Esophagus muscularis mucosa (tissue), 4 donors: ENCODE data around the gene MYO1E. TPM values are rescaled to one million over a fixed set of nuclear protein-coding genes. Genes with fewer than 3 reads are reported as not detected.

Experiments
- DNase-seq: peaks from one replicate; pipeline ENCODE4 v3.0.0-alpha.2; 2017; ENCODE audit errors: extremely low spot score
- H3K27ac ChIP-seq, 4 donors: fragments of 200-600 bp; sonication (generic); replicated peaks in 1 of 4; 1 replicate in 3 of 4; 2 replicates in 1 of 4; pipeline ENCODE4 v1.5.1; 2016 to 2019; ENCODE audit warnings: mild to moderate bottlenecking in 1 of 4
- H3K27me3 ChIP-seq, 4 donors: fragments of 200-600 bp; sonication (generic); one replicate each; pipeline versions ENCODE4 v1.5.1 to v1.6.0; 2016 to 2019
- H3K36me3 ChIP-seq, 4 donors: fragments of 200-600 bp; sonication (generic); one replicate each; pipeline ENCODE4 v1.5.1; 2016 to 2019
- H3K4me1 ChIP-seq, 4 donors: fragments of 200-600 bp; sonication (generic); one replicate each; pipeline ENCODE4 v1.5.1; 2016 to 2019
- H3K4me3 ChIP-seq, 4 donors: fragments of 200-600 bp; sonication (generic); 1 replicate in 2 of 4; 2 replicates in 2 of 4; pipeline ENCODE4 v1.5.1; 2016 to 2019; ENCODE audit warnings: mild to moderate bottlenecking in 4 of 4, moderate library complexity in 1 of 4
- H3K9me3 ChIP-seq, 4 donors: fragments of 200-600 bp; sonication (generic); 1 replicate in 3 of 4; 2 replicates in 1 of 4; pipeline ENCODE4 v1.5.1; 2016 to 2019
- EP300 ChIP-seq: sonication (generic); formaldehyde crosslinking; IDR thresholded peaks from one replicate; pipeline ENCODE4 v1.6.1; 2017; ENCODE audit warnings: antibody characterized with exemption
- POLR2A ChIP-seq: fragments of 450-650 bp; IDR thresholded peaks from one replicate; pipeline ENCODE4 v1.6.1; 2017; ENCODE audit warnings: antibody characterized with exemption, moderate library complexity, mild to moderate bottlenecking, low read depth
- POLR2AphosphoS5 ChIP-seq, 2 donors: sonication (generic); formaldehyde crosslinking; IDR thresholded peaks; one replicate each; pipeline ENCODE4 v1.6.1; 2017; ENCODE audit warnings: antibody characterized with exemption in 2 of 2
- WGBS: methylation state at CpG from one replicate; pipeline ENCODE4 v1.1.5; 2018; 5-methylcytosine and 5-hydroxymethylcytosine counted together
- intact Hi-C: fragments of 100-400 bp; cut with DNase I; formaldehyde crosslinking; loops from one replicate; pipeline ENCODE4 v1.15.1; 2023
- total RNA-seq, 4 donors: library from RNA; depleted of rRNA; stranded (reverse); fragments of >200 nt; gene quantifications; one replicate each; pipeline versions ENCODE4 v1.1.0 to v1.2.1, GENCODE V29; 2016
- TF ChIP-seq, protein P1 (sequence below), 3 experiments: fragments of 200-600 bp in 2 of 3; fragments of 450-650 bp in 1 of 3; sonication (generic) in 2 of 3; IDR thresholded peaks; one replicate each; pipeline ENCODE4 v1.5.1; 2017 to 2019; ENCODE audit warnings: antibody characterized with exemption in 3 of 3, mild to moderate bottlenecking in 2 of 3, moderate library complexity in 1 of 3

MYO1E gene
- total RNA-seq, 4 donors from 2014 or later: 32.7 to 39.9 (median 37.6) TPM

DNA sequence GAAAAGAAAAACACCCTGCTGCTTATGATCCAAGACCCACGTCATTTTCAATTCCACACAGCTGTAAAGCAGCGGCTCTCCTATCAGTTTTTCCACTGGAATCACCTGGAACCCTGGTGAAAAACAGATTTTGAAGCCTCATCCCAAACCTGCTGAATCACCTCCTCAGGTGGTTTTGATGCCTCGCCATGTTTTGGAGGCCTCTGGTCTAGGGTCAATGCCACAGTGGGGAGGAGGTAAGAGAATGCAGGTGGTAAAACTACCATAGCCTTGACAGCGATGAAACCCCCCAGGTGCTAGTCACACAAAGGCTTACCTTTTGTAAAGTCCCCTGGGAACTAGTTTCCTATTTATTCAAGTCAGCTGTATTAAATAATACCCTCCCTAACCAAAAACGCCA is 24.8 kb downstream of the MYO1E start:
- WGBS: 93% methylated on average over 5 of the region's 5 CpGs
- H3K27me3 ChIP-seq: no peaks in the 10 kb centered on the region
- peaks cover 23 to 35% (median 32%) of the 10 kb centered on the region in 4 donors for H3K4me1 ChIP-seq
- no peak overlapping the region for H3K27ac ChIP-seq
- no peaks in the 10 kb centered on the region for H3K36me3 ChIP-seq
- no peaks in the 10 kb centered on the region for H3K9me3 ChIP-seq
- TF ChIP-seq, protein P1, sequence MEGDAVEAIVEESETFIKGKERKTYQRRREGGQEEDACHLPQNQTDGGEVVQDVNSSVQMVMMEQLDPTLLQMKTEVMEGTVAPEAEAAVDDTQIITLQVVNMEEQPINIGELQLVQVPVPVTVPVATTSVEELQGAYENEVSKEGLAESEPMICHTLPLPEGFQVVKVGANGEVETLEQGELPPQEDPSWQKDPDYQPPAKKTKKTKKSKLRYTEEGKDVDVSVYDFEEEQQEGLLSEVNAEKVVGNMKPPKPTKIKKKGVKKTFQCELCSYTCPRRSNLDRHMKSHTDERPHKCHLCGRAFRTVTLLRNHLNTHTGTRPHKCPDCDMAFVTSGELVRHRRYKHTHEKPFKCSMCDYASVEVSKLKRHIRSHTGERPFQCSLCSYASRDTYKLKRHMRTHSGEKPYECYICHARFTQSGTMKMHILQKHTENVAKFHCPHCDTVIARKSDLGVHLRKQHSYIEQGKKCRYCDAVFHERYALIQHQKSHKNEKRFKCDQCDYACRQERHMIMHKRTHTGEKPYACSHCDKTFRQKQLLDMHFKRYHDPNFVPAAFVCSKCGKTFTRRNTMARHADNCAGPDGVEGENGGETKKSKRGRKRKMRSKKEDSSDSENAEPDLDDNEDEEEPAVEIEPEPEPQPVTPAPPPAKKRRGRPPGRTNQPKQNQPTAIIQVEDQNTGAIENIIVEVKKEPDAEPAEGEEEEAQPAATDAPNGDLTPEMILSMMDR (IDR thresholded peaks at IDR 0.05): no peak
- TF ChIP-seq EP300 (no peak), POLR2A (no peak), POLR2AphosphoS5 (IDR thresholded peaks at IDR 0.05) (no peak)
- no peak for DNase-seq
- H3K4me3 ChIP-seq: no peak overlapping the region
- intact Hi-C loops: no loop called here

DNA sequence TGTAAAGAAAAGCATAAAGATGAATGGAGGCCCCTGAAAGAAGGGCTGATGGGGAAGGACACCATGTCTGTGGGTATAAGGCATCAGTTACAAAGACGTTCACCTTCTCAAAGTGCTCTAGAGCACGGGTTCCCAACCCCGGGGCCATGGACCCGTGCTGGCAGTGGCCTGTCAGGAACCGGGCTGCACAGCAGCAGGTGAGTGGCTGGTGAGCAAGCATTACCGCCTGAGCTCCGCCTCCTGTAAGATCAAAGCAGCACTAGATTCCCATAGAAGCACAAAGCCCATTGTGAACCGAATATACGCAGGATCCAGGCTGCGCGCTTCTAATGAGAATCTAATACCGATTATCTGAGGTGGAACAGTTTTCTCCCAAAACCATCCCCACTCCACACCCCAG is 25.7 kb downstream of the MYO1E start:
- intact Hi-C loops: no loop called here
- Histone ChIP-seq H3K27me3 (no peaks in the 10 kb centered on the region), H3K9me3 (no peaks in the 10 kb centered on the region), H3K4me1 (peaks cover 23 to 29% (median 24%) of the 10 kb centered on the region in 4 donors), H3K36me3 (no peaks in the 10 kb centered on the region), H3K27ac (no peak overlapping the region), H3K4me3 (no peak overlapping the region)
- no peak for DNase-seq
- TF ChIP-seq POLR2A (no peak), POLR2AphosphoS5 (IDR thresholded peaks at IDR 0.05) (no peak), EP300 (no peak)
- TF ChIP-seq, protein P1 (IDR thresholded peaks at IDR 0.05): no peak
- WGBS: 85% methylated on average over 10 of the region's 12 CpGs

DNA sequence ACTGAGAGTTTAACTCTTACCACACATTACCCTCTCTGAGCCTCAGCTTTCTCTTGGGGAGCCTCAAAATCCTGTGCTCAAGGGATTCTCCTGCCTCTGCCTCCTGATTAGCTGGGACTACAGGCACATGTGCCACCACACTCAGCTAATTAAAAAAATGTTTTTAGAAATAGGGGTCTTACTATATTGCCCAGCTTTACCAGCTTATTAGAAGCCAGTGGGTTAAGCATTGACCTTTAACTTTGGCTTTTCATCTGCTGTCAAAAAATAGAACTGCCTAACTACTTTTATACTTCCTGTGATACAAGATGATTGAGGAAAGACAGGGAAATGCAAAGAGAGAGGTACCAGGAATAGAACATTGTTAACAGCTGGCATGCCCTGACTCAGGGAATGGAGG is 27.3 kb downstream of the MYO1E start:
- no peak for DNase-seq
- no peaks in the 10 kb centered on the region for H3K9me3 ChIP-seq
- TF ChIP-seq, protein P1 (IDR thresholded peaks at IDR 0.05): no peak
- TF ChIP-seq EP300 (no peak), POLR2AphosphoS5 (IDR thresholded peaks at IDR 0.05) (no peak)
- no peak overlapping the region for H3K27ac ChIP-seq
- no peaks in the 10 kb centered on the region for H3K27me3 ChIP-seq
- H3K4me3 ChIP-seq: no peak overlapping the region
- peaks cover 7 to 16% (median 13%) of the 10 kb centered on the region in 4 donors for H3K4me1 ChIP-seq
- intact Hi-C loops: no loop called here
- no peaks in the 10 kb centered on the region for H3K36me3 ChIP-seq

DNA sequence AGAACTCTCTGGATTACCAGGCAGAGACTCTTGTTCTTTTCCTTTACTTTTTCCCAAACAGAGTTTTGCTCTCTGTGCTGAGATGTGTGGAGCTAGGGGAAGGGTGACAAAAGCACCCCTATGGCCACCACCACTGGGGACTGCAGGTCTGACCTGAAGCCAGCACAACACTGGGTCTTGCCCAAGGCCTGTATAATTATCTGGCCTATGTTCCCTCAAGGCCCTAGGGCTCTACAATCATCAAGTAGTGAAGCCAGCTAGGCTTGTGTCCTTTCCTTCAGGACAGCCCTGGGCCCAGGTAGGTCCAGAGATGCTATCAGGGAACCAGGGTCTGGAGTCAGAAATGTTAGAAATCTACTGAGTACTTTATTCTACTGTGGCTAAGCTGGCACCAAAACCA is 28.4 kb downstream of the MYO1E start:
- Histone ChIP-seq H3K9me3 (no peaks in the 10 kb centered on the region), H3K27ac (no peak overlapping the region), H3K36me3 (no peaks in the 10 kb centered on the region), H3K4me3 (no peak overlapping the region), H3K27me3 (no peaks in the 10 kb centered on the region), H3K4me1 (peaks cover 4 to 10% (median 6%) of the 10 kb centered on the region in 4 donors)
- intact Hi-C loops: no loop called here
- DNase-seq: no peak
- TF ChIP-seq, protein P1 (IDR thresholded peaks at IDR 0.05): no peak
- TF ChIP-seq EP300 (no peak), POLR2AphosphoS5 (IDR thresholded peaks at IDR 0.05) (no peak), POLR2A (no peak)

DNA sequence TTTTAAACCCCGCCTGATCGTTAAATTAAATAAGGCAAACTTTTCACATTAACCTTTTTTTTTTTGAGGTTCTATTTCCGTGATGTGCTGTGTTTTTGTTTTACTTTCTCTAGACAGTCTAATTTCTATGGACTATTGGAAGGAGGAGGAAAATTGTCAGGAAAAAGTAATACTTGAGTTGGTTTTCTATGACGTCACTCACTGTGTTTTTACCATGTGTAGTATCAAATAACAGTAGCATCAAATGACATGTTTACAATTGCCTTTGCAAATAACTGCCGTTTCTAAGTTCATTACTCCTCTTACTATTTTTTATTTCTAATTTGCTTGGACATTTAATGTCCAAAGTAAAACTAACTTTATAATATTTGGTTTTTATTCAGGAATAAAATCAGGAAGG is 32.3 kb downstream of the MYO1E start:
- H3K9me3 ChIP-seq: no peaks in the 10 kb centered on the region
- H3K36me3 ChIP-seq: no peaks in the 10 kb centered on the region
- 85% methylated on average over 5 of the region's 5 CpGs for WGBS
- intact Hi-C loops: no loop called here
- DNase-seq: no peak
- no peak for TF ChIP-seq POLR2AphosphoS5 (IDR thresholded peaks at IDR 0.05)
- TF ChIP-seq EP300: no peak
- no peak for TF ChIP-seq POLR2A
- TF ChIP-seq, protein P1 (IDR thresholded peaks at IDR 0.05): no peak
- H3K27ac ChIP-seq: no peak overlapping the region
- H3K4me1 ChIP-seq: peaks cover 4 to 13% (median 7%) of the 10 kb centered on the region in 4 donors
- no peaks in the 10 kb centered on the region for H3K27me3 ChIP-seq
- H3K4me3 ChIP-seq: no peak overlapping the region
